Measurements from ENCODE around the gene MSANTD3.

The MSANTD3 gene

GRCh38 chr9:100397529-100398266, 29.2 kb upstream of the MSANTD3 start:
- no peak overlapping the region for H3K4me3 ChIP-seq (replicated peaks; ENCODE audit: low read depth, low read length)
- H3K36me3 ChIP-seq (ENCODE audit: control insufficient read depth, insufficient read depth, low read length), result no peaks in the 10 kb centered on the region
- no peak for TF ChIP-seq CTCF (IDR thresholded peaks at IDR 0.05; ENCODE audit: insufficient read depth, low read length, poor library complexity, severe bottlenecking)
- DNase-seq (ENCODE audit: extremely low read depth, insufficient read length), result no peak
- no peaks in the 10 kb centered on the region for H3K27me3 ChIP-seq (replicated peaks; ENCODE audit: control insufficient read depth, insufficient read depth, low read length)

- Histone ChIP-seq H3K4me3 (replicated peaks; ENCODE audit: low read depth, low read length) (no peak overlapping the region), H3K27me3 (replicated peaks; ENCODE audit: control insufficient read depth, insufficient read depth, low read length) (no peaks in the 10 kb centered on the region), H3K36me3 (ENCODE audit: control insufficient read depth, insufficient read depth, low read length) (no peaks in the 10 kb centered on the region)
- no peak for DNase-seq (ENCODE audit: extremely low read depth, insufficient read length)
- TF ChIP-seq CTCF (IDR thresholded peaks at IDR 0.05; ENCODE audit: insufficient read depth, low read length, poor library complexity, severe bottlenecking), result no peak
These were observed 25.9 kb upstream of the MSANTD3 start for GRCh38 chr9:100401042-100401441.

- DNase-seq (ENCODE audit: extremely low read depth, insufficient read length), result no peak
- Histone ChIP-seq H3K27me3 (replicated peaks; ENCODE audit: control insufficient read depth, insufficient read depth, low read length) (no peaks in the 10 kb centered on the region), H3K4me3 (replicated peaks; ENCODE audit: low read depth, low read length) (no peak overlapping the region), H3K36me3 (ENCODE audit: control insufficient read depth, insufficient read depth, low read length) (no peaks in the 10 kb centered on the region)
- TF ChIP-seq CTCF (IDR thresholded peaks at IDR 0.05; ENCODE audit: insufficient read depth, low read length, poor library complexity, severe bottlenecking), result no peak
These were observed 20.0 kb upstream of the MSANTD3 start for GRCh38 chr9:100406962-100407361.

- Histone ChIP-seq H3K27me3 (replicated peaks; ENCODE audit: control insufficient read depth, insufficient read depth, low read length) (no peaks in the 10 kb centered on the region), H3K4me3 (replicated peaks; ENCODE audit: low read depth, low read length) (no peak overlapping the region), H3K36me3 (ENCODE audit: control insufficient read depth, insufficient read depth, low read length) (no peaks in the 10 kb centered on the region)
- no peak for DNase-seq (ENCODE audit: extremely low read depth, insufficient read length)
- no peak for TF ChIP-seq CTCF (IDR thresholded peaks at IDR 0.05; ENCODE audit: insufficient read depth, low read length, poor library complexity, severe bottlenecking)
These were observed 18.3 kb upstream of the MSANTD3 start for GRCh38 chr9:100408546-100409175.

GRCh38 chr9:100409176-100409556, 17.8 kb upstream of the MSANTD3 start:
- no peak for TF ChIP-seq CTCF (IDR thresholded peaks at IDR 0.05; ENCODE audit: insufficient read depth, low read length, poor library complexity, severe bottlenecking)
- no peaks in the 10 kb centered on the region for H3K36me3 ChIP-seq (ENCODE audit: control insufficient read depth, insufficient read depth, low read length)
- no peak overlapping the region for H3K4me3 ChIP-seq (replicated peaks; ENCODE audit: low read depth, low read length)
- no peaks in the 10 kb centered on the region for H3K27me3 ChIP-seq (replicated peaks; ENCODE audit: control insufficient read depth, insufficient read depth, low read length)
- DNase-seq (ENCODE audit: extremely low read depth, insufficient read length), result no peak
